IPS-20b (cell line): ENCODE data around the gene KCTD17.
A peak's percentile ranks its signal among the peaks of the same experiment; 100 is the strongest.

Source experiments
- H3K27ac ChIP-seq: one replicate; pipeline ENCODE4 v1.5.1; 2013; ENCODE audit warnings: low read length
- H3K27me3 ChIP-seq: 2 replicates; pipeline ENCODE4 v1.6.1; 2013; ENCODE audit warnings: mild to moderate bottlenecking, low read length, inconsistent platforms; ENCODE audit not compliant: insufficient read depth
- H3K36me3 ChIP-seq: 2 replicates; pipeline ENCODE4 v1.6.1; 2013; ENCODE audit warnings: low read depth, mild to moderate bottlenecking, inconsistent platforms, low read length, moderate library complexity; ENCODE audit not compliant: insufficient read depth
- H3K4me1 ChIP-seq: 2 replicates; pipeline ENCODE4 v1.6.1; 2013; ENCODE audit warnings: mild to moderate bottlenecking, control low read depth, inconsistent platforms, low read length, moderate library complexity; ENCODE audit not compliant: insufficient read depth
- H3K4me3 ChIP-seq: 2 replicates; pipeline ENCODE4 v1.5.1; 2013; ENCODE audit warnings: mild to moderate bottlenecking, low read length, inconsistent platforms
- H3K9ac ChIP-seq: 2 replicates; pipeline ENCODE4 v1.6.1; 2013; ENCODE audit warnings: low read depth, mild to moderate bottlenecking, inconsistent platforms, low read length, moderate library complexity
- H3K9me3 ChIP-seq: 2 replicates; pipeline ENCODE4 v1.6.1; 2013; ENCODE audit warnings: mild to moderate bottlenecking, low read depth, low read length, inconsistent platforms; ENCODE audit not compliant: insufficient read depth

KCTD17 gene

GRCh38 chr22:37051391-37052385 is at the start of gene KCTD17:
KCTD17 (plus strand) TSS chr22:37051742; CDS start chr22:37051761, 19 bp downstream.
- peak within 1 kb of the TSS; percentile 82 for H3K4me3 ChIP-seq
- peak within 1 kb of the TSS; percentile 65; the same call in 1 of the 2 replicates for H3K9ac ChIP-seq
- H3K9me3 ChIP-seq, result no peaks in the 10 kb centered on the region
- no peaks in the 10 kb centered on the region for H3K4me1 ChIP-seq
- no peak within 1 kb of the TSS for H3K27ac ChIP-seq
- H3K36me3 ChIP-seq, result peaks cover 15% of the 10 kb centered on the region; the same call in 1 of the 2 replicates
- H3K27me3 ChIP-seq, result peaks cover 8% of the 10 kb centered on the region

GRCh38 chr22:37001826-37002225 is 49.7 kb upstream of the KCTD17 start:
- Histone ChIP-seq H3K4me1 (no peaks in the 10 kb centered on the region), H3K27me3 (peaks cover 4% of the 10 kb centered on the region), H3K36me3 (no peaks in the 10 kb centered on the region)

GRCh38 chr22:37002633-37003032 is 48.9 kb upstream of the KCTD17 start:
- Histone ChIP-seq H3K27me3 (peaks cover 12% of the 10 kb centered on the region), H3K9ac (no peak overlapping the region), H3K27ac (no peak overlapping the region), H3K4me1 (no peaks in the 10 kb centered on the region), H3K9me3 (no peaks in the 10 kb centered on the region), H3K36me3 (no peaks in the 10 kb centered on the region), H3K4me3 (no peak overlapping the region)

More at GRCh38 chr22:37001826-37002225, 49.7 kb upstream of the KCTD17 start:
- Histone ChIP-seq H3K27ac (no peak overlapping the region), H3K9me3 (no peaks in the 10 kb centered on the region), H3K4me3 (no peak overlapping the region), H3K9ac (no peak overlapping the region)

GRCh38 chr22:37007651-37008050 is 43.9 kb upstream of the KCTD17 start:
- no peak overlapping the region for H3K27ac ChIP-seq

GRCh38 chr22:37008365-37008764 is 43.2 kb upstream of the KCTD17 start:
- Histone ChIP-seq H3K9ac (no peak overlapping the region), H3K4me3 (no peak overlapping the region), H3K9me3 (no peaks in the 10 kb centered on the region), H3K36me3 (no peaks in the 10 kb centered on the region), H3K27me3 (peaks cover 36% of the 10 kb centered on the region), H3K27ac (no peak overlapping the region), H3K4me1 (no peaks in the 10 kb centered on the region)

More at GRCh38 chr22:37007651-37008050, 43.9 kb upstream of the KCTD17 start:
- Histone ChIP-seq H3K9me3 (no peaks in the 10 kb centered on the region), H3K36me3 (no peaks in the 10 kb centered on the region), H3K4me3 (no peak overlapping the region), H3K4me1 (no peaks in the 10 kb centered on the region), H3K9ac (no peak overlapping the region), H3K27me3 (peaks cover 36% of the 10 kb centered on the region)

- Histone ChIP-seq H3K27ac (no peak overlapping the region), H3K4me3 (no peak overlapping the region), H3K36me3 (no peaks in the 10 kb centered on the region), H3K9me3 (no peaks in the 10 kb centered on the region), H3K27me3 (peaks cover 36% of the 10 kb centered on the region), H3K9ac (no peak overlapping the region), H3K4me1 (no peaks in the 10 kb centered on the region)
Observed at GRCh38 chr22:37009490-37009889, 42.1 kb upstream of the KCTD17 start.

- Histone ChIP-seq H3K4me1 (no peaks in the 10 kb centered on the region; the same call in 1 of the 2 replicates), H3K27me3 (peaks cover 36% of the 10 kb centered on the region), H3K27ac (no peak overlapping the region), H3K4me3 (no peak overlapping the region), H3K9ac (no peak overlapping the region), H3K9me3 (no peaks in the 10 kb centered on the region), H3K36me3 (no peaks in the 10 kb centered on the region)
Observed at GRCh38 chr22:37010174-37010573, 41.4 kb upstream of the KCTD17 start.

- Histone ChIP-seq H3K36me3 (no peaks in the 10 kb centered on the region), H3K9me3 (no peaks in the 10 kb centered on the region), H3K27ac (no peak overlapping the region), H3K4me3 (no peak overlapping the region), H3K27me3 (peaks cover 36% of the 10 kb centered on the region), H3K9ac (no peak overlapping the region), H3K4me1 (peaks cover 4% of the 10 kb centered on the region; the same call in 1 of the 2 replicates)
Observed at GRCh38 chr22:37010976-37011375, 40.6 kb upstream of the KCTD17 start.

- Histone ChIP-seq H3K4me1 (peaks cover 4% of the 10 kb centered on the region; the same call in 1 of the 2 replicates), H3K9me3 (no peaks in the 10 kb centered on the region), H3K4me3 (no peak overlapping the region), H3K9ac (no peak overlapping the region), H3K27me3 (peaks cover 36% of the 10 kb centered on the region), H3K36me3 (peaks cover 4% of the 10 kb centered on the region; the same call in 1 of the 2 replicates), H3K27ac (no peak overlapping the region)
Observed at GRCh38 chr22:37011472-37011871, 40.1 kb upstream of the KCTD17 start.

- H3K9me3 ChIP-seq, result no peaks in the 10 kb centered on the region
Observed at GRCh38 chr22:37012262-37012904, 39.2 kb upstream of the KCTD17 start.

GRCh38 chr22:37012956-37013355 is 38.6 kb upstream of the KCTD17 start:
- Histone ChIP-seq H3K27ac (no peak overlapping the region), H3K9me3 (no peaks in the 10 kb centered on the region), H3K27me3 (peaks cover 21% of the 10 kb centered on the region; the same call in 1 of the 2 replicates), H3K4me3 (no peak overlapping the region), H3K9ac (no peak overlapping the region), H3K36me3 (peaks cover 15% of the 10 kb centered on the region), H3K4me1 (peaks cover 4% of the 10 kb centered on the region; the same call in 1 of the 2 replicates)

More at GRCh38 chr22:37012262-37012904, 39.2 kb upstream of the KCTD17 start:
- Histone ChIP-seq H3K27me3 (peaks cover 26% of the 10 kb centered on the region), H3K36me3 (peaks cover 10% of the 10 kb centered on the region; the same call in 1 of the 2 replicates), H3K4me1 (peaks cover 4% of the 10 kb centered on the region; the same call in 1 of the 2 replicates), H3K9ac (no peak overlapping the region), H3K4me3 (no peak overlapping the region), H3K27ac (no peak overlapping the region)
